Measurements from ENCODE around the gene NEFH.
"Not testable (repeated sequence)": the region's sequence is repeated elsewhere in the genome, so short reads cannot be mapped to it uniquely, and the experiment has no call there.

NEFH gene, protein sequence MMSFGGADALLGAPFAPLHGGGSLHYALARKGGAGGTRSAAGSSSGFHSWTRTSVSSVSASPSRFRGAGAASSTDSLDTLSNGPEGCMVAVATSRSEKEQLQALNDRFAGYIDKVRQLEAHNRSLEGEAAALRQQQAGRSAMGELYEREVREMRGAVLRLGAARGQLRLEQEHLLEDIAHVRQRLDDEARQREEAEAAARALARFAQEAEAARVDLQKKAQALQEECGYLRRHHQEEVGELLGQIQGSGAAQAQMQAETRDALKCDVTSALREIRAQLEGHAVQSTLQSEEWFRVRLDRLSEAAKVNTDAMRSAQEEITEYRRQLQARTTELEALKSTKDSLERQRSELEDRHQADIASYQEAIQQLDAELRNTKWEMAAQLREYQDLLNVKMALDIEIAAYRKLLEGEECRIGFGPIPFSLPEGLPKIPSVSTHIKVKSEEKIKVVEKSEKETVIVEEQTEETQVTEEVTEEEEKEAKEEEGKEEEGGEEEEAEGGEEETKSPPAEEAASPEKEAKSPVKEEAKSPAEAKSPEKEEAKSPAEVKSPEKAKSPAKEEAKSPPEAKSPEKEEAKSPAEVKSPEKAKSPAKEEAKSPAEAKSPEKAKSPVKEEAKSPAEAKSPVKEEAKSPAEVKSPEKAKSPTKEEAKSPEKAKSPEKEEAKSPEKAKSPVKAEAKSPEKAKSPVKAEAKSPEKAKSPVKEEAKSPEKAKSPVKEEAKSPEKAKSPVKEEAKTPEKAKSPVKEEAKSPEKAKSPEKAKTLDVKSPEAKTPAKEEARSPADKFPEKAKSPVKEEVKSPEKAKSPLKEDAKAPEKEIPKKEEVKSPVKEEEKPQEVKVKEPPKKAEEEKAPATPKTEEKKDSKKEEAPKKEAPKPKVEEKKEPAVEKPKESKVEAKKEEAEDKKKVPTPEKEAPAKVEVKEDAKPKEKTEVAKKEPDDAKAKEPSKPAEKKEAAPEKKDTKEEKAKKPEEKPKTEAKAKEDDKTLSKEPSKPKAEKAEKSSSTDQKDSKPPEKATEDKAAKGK

DNA sequence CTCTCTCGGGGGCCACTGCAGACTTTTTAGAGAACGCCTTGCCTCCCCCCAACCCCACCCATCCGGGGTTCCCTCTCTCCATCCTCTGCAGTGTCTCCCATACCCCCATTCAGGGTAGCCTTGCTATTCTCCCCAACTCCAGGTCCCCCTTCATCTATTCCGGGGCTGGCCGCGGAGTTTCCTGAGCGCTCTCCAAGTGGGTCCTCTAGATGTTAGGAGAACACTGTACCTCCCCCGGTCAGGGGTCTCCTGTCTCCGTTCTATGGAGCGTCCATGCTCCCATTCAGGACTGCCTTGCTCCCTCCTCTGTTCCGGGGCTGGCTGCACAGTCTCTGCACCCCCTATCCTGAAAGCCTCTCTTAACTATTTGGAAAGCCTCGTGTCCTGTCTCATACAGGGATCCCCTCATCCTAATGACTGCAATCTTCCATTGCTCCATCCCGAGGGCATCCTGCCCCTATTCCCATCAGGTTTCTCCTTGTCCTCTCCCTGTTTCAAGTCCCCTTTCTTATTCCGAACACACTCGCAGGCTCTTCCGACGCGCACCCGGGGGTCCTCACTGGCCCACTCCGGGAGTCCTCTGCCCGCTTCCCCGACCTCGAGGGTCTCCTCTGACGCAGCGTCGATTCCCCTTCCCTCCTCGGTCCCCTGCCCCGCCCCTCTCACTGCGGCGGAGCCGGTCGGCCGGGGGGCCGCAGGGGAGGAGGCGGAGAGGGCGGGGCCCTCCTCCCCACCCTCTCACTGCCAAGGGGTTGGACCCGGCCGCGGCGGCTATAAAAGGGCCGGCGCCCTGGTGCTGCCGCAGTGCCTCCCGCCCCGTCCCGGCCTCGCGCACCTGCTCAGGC lies at the start of gene NEFH:
Gene NEFH, plus strand, starts transcription at position 802 of the 845 bp plus-strand sequence. CDS start 45 bp downstream, outside the sequence.
- DNase-seq (ENCODE audit: low read depth in 2 of 2) = no peak

DNA sequence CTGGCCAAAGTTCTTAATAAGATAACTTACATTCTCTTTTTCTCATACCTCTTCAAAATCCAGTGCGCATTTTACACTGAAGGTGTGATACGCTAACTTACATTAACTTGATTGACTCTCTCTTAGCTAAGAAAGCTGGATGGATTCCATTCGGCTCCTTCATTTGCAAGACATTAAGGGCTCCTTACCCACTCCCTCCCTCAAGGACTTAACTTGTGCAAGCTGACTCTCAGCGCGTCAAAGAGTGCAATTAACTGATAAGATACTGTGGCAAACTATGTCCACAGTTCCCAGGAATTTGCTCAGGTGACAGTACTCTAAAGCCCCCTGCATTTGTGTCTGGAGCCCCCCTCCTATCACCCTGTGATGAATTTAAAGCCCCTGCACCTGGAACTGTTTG lies 48.0 kb upstream of the NEFH start:
- no peak for DNase-seq (ENCODE audit: low read depth in 2 of 2)

GRCh38 chr22:29433856-29434255 lies 46.2 kb upstream of the NEFH start:
- no peak for DNase-seq (ENCODE audit: low read depth in 2 of 2)

DNA sequence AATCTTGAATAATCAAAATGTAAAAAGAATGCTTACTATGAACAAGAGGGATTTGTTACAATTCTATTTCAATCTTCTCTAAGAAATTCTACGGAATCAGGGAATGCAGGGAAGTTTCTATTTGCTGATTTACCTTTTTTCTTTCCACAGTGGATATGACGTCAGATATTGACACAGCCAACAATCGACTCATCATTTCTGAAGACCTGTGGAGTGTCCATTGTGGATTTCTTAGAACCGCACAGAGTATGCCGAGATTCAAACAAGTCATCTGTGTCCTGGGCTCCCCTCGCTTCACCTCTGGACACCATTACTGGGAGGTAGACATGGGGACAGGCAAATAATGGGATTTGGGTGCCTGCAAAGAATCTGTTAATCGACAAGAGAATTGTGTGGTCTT lies 45.7 kb upstream of the NEFH start:
- no peak for DNase-seq (ENCODE audit: low read depth in 2 of 2)

DNA sequence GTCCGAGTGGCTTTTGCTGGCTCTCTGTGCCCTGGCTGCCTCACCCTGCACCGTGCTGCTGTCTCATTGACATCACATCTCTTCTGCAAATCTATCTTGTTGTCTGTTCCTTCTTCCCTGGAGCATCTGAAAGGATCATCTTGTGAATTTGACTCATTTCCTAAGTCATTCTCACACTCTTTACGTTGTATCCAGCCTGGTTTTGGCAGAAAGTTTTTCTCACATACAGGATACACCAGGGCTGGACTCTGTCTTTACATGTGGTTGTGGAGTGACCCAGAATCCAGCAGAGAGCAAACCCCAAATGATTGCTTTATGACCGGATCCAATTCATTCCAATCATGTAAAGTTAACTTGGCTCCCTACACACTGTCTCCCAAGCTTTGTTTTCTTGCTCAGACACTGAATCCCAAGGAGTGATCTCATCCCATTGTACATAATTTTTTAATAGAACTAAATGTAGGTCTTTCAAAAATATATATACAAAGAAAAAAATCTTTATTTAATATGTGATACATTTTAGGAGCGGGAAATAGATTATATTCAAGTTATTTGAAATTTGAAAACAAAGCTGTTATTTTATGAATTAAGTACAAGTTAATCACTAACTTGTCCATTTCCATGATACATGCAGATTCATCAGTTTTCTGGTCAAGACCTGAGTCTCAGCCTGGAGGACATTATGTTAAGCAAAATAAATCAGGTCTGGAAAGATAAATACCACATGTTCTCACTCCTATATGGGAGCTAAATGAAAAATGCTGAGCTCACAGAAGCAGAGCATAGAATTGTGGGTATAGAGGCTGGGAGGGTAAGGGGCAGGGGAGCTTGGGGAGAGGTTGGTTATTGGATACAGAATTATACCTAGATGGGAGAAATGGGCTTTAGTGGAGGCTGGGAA lies 44.5 kb upstream of the NEFH start:
- no peak for DNase-seq (ENCODE audit: low read depth in 2 of 2)

- DNase-seq (ENCODE audit: low read depth in 2 of 2) = not testable (repeated sequence)
These were observed 41.7 kb upstream of the NEFH start, which contains the start of gene RFPL1 for GRCh38 chr22:29438283-29438682. TSS of gene RFPL1 (plus strand) at chr22:29438583.

GRCh38 chr22:29442976-29443375 lies 37.0 kb upstream of the NEFH start:
- no peak for DNase-seq (ENCODE audit: low read depth in 2 of 2)

GRCh38 chr22:29443452-29443851 lies 36.6 kb upstream of the NEFH start:
- no peak for DNase-seq (ENCODE audit: low read depth in 2 of 2)

- no peak for DNase-seq (ENCODE audit: low read depth in 2 of 2)
These were observed 35.9 kb upstream of the NEFH start for GRCh38 chr22:29443861-29444792.

DNA sequence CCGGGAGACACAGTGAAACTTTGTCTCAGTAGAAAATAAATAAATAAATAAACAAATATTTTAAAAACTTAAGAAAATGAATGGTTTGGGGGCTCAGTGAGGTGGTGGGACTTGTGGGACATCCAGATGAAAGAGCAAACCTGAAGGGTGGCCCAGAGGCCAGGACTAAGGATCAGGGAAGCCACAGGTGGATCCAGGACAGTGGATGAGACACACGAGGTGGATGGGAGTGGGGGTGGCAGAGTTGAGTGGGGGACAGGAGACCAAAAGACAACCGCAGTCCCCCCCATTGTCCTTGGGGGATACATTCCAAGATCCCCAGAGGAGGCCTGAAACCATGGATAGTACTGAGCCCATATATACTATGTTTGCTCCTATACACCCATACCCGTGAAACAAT lies 34.5 kb upstream of the NEFH start:
- no peak for DNase-seq (ENCODE audit: low read depth in 2 of 2)

- no peak for DNase-seq (ENCODE audit: low read depth in 2 of 2)
These were observed 32.1 kb upstream of the NEFH start for GRCh38 chr22:29447906-29448305.

GRCh38 chr22:29449296-29449875 lies 30.6 kb upstream of the NEFH start:
- no peak for DNase-seq (ENCODE audit: low read depth in 2 of 2)

GRCh38 chr22:29450222-29450621 lies 29.8 kb upstream of the NEFH start:
- no peak for DNase-seq (ENCODE audit: low read depth in 2 of 2)

DNA sequence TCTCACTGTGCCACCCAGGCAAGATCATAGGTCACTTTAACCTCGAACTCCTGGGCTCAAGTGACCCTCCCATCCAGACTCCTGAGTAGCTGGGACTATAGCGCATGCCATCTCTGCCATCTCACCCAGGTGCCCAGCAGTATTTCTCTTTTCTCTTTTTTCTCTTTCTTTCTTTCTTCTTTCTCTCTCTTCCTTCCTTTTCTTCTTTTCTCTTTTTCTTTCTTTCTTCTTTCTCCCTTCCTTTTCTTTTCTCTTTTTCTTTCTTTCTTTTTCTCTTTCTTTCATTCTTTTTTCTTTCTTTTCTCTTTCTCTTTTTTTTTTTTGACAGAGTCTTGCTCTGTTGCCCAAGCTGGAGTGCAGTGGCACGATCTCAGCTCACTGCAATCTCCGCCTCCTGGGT lies 28.2 kb upstream of the NEFH start:
- no peak for DNase-seq (ENCODE audit: low read depth in 2 of 2)

- no peak for DNase-seq (ENCODE audit: low read depth in 2 of 2)
These were observed 25.7 kb upstream of the NEFH start for GRCh38 chr22:29454276-29454675.

DNA sequence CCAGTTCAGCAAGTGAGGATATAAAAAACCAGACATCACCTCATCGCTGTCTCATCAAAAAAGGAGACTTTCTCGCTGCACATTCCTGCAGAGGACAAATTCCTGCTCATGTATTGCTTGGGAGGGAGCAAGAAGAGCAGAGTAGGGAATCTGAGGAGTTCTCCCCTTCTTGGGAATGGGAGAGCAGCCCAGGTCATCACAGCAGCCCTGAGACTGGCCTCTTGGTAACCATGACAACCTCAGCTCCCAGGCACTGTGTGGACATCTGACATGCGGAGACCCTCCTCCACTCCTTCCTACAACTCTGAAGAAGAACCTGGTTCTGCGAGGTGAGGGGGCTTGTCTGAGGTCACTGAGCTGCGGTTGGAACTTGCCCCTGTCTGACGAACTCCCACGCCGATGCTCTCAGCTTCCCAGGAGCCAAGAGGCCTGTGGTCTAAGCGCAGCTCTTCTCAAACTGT lies 23.8 kb upstream of the NEFH start:
- DNase-seq (ENCODE audit: low read depth in 2 of 2) = no peak

DNA sequence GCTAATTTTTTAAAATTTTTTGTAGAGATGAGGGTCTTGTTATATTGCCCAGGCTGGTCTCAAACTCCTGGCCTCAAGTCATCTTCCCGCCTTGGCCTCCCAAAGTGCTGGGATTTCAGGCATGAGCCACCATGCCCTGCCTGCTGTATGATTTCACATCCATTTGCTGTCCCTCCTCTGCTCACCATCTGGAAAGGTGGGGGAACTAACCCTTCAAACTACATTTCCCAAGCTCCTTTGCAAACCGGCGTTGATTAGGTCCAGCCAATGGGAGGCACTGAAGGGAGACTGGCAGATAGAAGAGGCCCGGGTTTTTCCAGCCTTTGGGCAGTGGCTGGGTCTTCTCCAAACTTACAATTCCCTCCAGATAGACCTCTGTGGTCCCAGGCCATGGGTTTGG lies 22.3 kb upstream of the NEFH start:
- no peak for DNase-seq (ENCODE audit: low read depth in 2 of 2)

DNA sequence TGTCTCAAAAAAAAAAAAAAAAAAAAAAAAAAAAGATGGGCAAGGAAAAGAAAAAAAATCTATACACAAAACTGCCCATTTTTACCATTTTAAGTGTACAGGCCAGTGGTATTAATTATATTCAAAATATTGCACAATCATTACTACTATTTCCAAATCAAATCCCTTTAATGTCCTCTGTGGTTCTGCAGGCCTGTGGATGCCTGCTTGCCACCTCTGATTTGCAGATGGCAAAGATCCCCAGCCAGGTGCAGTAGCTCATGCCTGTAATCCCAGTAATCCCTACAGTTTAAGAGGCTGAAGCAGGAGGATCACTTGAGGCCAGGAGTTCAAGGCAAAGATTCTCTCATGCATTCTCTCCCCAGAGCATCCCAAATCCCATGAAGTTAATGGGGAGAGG lies 21.5 kb upstream of the NEFH start:
- DNase-seq (ENCODE audit: low read depth in 2 of 2) = no peak

GRCh38 chr22:29459773-29460172 lies 20.2 kb upstream of the NEFH start:
- no peak for DNase-seq (ENCODE audit: low read depth in 2 of 2)
